ENCODE results near the gene RNF151.

DNA sequence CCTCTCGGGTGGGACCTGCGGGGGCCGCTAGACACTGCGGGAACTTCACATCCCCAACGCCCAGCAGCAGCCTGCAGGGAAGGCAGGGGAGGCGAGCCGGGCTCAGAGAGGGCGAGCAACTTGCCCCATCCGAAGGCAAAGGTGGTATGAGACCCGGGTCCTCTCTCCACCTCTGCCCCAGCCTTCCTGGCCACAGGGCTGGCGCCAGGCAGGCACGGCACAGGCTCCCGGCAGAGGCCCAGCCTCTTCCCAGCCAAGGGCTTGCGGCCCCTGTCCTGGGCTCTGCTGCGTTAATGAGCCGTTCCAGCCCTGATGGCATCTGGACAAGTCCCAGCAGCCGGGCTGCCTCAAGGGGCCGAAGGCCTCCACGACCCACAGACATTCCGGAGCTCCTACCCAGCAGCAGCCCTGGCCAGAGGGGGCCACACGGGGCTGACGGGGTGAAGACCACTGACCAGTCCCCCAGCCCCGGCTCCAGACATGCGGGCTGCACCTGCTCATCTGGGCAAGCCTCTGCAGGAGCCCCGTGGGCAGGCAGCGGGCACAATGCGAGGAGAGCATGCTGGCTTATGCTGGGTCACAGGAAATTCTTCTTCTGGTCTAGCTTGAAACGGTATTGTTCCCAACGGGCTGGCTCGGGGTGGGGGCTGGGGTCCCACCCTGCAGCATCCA, 47.2 kb upstream of the RNF151 start:
- TF ChIP-seq, protein P1, sequence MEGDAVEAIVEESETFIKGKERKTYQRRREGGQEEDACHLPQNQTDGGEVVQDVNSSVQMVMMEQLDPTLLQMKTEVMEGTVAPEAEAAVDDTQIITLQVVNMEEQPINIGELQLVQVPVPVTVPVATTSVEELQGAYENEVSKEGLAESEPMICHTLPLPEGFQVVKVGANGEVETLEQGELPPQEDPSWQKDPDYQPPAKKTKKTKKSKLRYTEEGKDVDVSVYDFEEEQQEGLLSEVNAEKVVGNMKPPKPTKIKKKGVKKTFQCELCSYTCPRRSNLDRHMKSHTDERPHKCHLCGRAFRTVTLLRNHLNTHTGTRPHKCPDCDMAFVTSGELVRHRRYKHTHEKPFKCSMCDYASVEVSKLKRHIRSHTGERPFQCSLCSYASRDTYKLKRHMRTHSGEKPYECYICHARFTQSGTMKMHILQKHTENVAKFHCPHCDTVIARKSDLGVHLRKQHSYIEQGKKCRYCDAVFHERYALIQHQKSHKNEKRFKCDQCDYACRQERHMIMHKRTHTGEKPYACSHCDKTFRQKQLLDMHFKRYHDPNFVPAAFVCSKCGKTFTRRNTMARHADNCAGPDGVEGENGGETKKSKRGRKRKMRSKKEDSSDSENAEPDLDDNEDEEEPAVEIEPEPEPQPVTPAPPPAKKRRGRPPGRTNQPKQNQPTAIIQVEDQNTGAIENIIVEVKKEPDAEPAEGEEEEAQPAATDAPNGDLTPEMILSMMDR (IDR thresholded peaks at IDR 0.05): no peak
- TF ChIP-seq POLR2A (IDR thresholded peaks at IDR 0.05) (no peak), EP300 (IDR thresholded peaks at IDR 0.05) (no peak), POLR2AphosphoS5 (IDR thresholded peaks at IDR 0.05) (no peak)

All from suprapubic skin (tissue), 4 donors.